ENCODE data around the gene ZNF740. TPM values are rescaled to one million over a fixed set of nuclear protein-coding genes. Genes with fewer than 3 reads are reported as not detected.

ZNF740 gene
- total and polyA plus RNA-seq, 2 of the 4 experiments (the other 2 are of a cell fraction): 13.1 to 14.0 TPM

DNA sequence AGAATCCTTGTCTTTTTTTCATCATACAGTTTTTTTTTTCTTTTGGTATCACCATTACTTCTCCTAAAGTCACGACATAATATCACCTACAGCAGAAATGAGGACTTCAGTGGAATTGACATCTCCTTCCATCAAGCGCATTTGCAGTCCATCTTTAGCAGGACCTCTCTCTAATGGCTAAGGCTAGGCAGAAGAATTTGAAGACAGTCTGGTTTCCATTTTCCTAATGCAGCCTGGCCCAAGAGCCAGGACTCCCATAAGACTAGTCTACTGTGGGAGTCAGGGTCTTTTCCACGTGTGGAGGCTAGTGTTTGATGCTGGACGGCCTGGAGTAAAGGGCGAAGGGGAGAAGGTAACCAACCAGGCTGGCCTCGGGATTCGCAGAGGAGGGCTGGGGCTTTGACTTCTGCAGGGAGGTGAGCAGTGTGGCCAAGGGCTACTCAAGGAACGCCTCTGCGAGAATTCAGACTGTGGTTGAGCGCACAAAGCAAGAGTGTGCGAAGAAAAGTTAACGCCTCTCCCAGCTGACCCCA is 769 bp upstream of the ZNF740 start (continued):
- TF ChIP-seq FOS (IDR thresholded peaks at IDR 0.05; ENCODE audit: low read depth, low read length): no peak

DNA sequence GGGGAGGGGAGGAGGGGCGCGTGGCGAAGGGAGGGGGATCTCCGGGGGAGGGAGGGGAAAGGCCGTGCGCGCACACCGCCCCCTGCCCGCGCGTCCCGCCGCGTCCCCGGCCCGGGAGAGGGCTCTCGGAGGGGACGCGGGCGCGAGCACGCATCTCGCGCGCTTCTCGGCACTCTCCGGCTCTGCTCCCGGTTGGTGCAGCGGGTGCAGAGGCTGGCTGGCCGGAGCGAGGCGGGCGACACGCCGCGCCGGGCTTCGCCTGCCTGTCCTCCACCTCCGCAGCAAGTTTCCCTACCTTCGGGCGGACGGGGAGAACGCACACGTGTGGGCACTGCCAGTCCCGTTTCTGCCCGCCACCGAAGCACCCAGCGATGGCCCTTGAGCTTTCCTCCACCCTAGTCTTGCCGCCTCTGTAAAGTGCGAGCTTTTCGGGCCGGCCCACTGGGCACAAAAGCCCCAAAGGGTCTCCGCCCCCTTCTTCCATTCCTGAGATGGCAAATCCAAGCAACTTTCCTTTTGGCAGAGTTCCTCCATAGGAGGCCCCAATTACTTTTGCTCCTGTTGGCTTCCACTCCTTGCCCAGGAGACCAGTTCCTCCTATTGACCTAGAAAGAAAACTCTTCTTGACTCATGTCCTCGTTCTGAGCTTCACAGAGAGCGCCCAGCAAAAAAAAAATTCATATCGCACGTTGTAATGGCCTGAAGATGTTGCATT is 566 bp downstream of the ZNF740 start:
- H3K36me3 ChIP-seq (ENCODE audit: control insufficient read depth, insufficient read depth, low read length): peaks cover 26% of the 10 kb centered on the region
- H3K4ac ChIP-seq (ENCODE audit: low read depth, low read length): peak overlapping the region; percentile 81
- in situ Hi-C loops (cut with MboI; ENCODE audit: low sequenced_read_pairs) (no loop called here), intact Hi-C loops (cut with micrococcal nuclease) (loop anchor here (2.0 kb wide), 2 partner anchors 82 to 102 kb away; partner anchors contain the start of gene SPRYD3), dilution Hi-C loops (cut with HindIII; ENCODE audit: low sequenced_read_pairs, unreplicated experiment) (no loop called here)
- no peak overlapping the region for H2BK15ac ChIP-seq (ENCODE audit: low read depth, low read length)
- H4K20me1 ChIP-seq (ENCODE audit: insufficient read depth, low read length): peaks cover 21% of the 10 kb centered on the region; the same call in 1 of the 2 replicates
- peaks cover 17% of the 10 kb centered on the region for H3K4me1 ChIP-seq (ENCODE audit: control insufficient read depth, insufficient read depth, low read length)
- H2AK9ac ChIP-seq (replicated peaks; ENCODE audit: low read depth, low read length, poor library complexity): peak overlapping the region; percentile 75
- H2AK5ac ChIP-seq (ENCODE audit: low read depth, low read length): peak overlapping the region; percentile 64
- DNase-seq: peak; percentile 71
- peak overlapping the region; percentile 82 for H3K14ac ChIP-seq (replicated peaks; ENCODE audit: low read depth, low read length)
- H3K9ac ChIP-seq (ENCODE audit: low read depth, low read length): peak overlapping the region; percentile 76
- H2AFZ ChIP-seq (replicated peaks; ENCODE audit: low read length, poor library complexity): peak overlapping the region; percentile 99
- H3K18ac ChIP-seq (ENCODE audit: low read depth, low read length): peak overlapping the region; percentile 78; the same call in 1 of the 2 replicates
- WGBS, 2 experiments (ENCODE audit: extremely low coverage in 2 of 2, insufficient read length in 1 of 2): 1% methylated on average over 31 of the region's 57 CpGs; no CpG with 5 or more reads in 1 of the 2 experiments
- H2BK5ac ChIP-seq (ENCODE audit: low read depth, low read length, poor library complexity, severe bottlenecking): peak overlapping the region; percentile 93
- POLR2A ChIA-PET (ENCODE audit: unreplicated experiment): interaction anchor here (0.7 to 1.3 kb wide), 4 partner anchors 21 to 1878 kb away, joined by 3 to 4 read pairs (median 3); partner anchors contain the start of gene SPRYD3
- CTCF ChIA-PET: interaction anchor here (0.6 to 2.3 kb wide), 3 partner anchors 16 to 1188 kb away, joined by 3 to 10 read pairs (median 3); partner anchors contain the start of gene AAAS
- peak overlapping the region; percentile 28 for H4K5ac ChIP-seq (ENCODE audit: low read depth, low read length)
- H3K23ac ChIP-seq (ENCODE audit: low read depth, low read length): peak overlapping the region; percentile 86
- H3K27ac ChIP-seq (ENCODE audit: insufficient read depth, low read length): peak overlapping the region; percentile 87
- H3K27me3 ChIP-seq (ENCODE audit: control insufficient read depth, insufficient read depth, low read length): no peaks in the 10 kb centered on the region
- H3K4me3 ChIP-seq (ENCODE audit: insufficient read depth, low read depth, low read length): peak overlapping the region; percentile 75
- H4K8ac ChIP-seq (ENCODE audit: low read depth in 2 of 2, low read length in 2 of 2): peak overlapping the region; percentile 7 to 53
- BruUV-seq (replicated peaks): no TSS peak
- H3K79me1 ChIP-seq (ENCODE audit: low read depth in 1 of 2, low read length in 2 of 2): peaks cover 34 to 63% of the 10 kb centered on the region in 2 experiments
- H3K56ac ChIP-seq (ENCODE audit: extremely low read depth, insufficient read depth, low read length): peak overlapping the region; percentile 60
- peak overlapping the region; percentile 45 for H4K91ac ChIP-seq (ENCODE audit: insufficient read depth, low read depth, low read length)
- no peak overlapping the region for H2BK20ac ChIP-seq (ENCODE audit: low read depth, low read length)
- H3K9me3 ChIP-seq (ENCODE audit: control insufficient read depth, insufficient read depth, low read length): no peaks in the 10 kb centered on the region
- peak; percentile 69 for ATAC-seq (ENCODE audit: low read depth)
- H3K4me2 ChIP-seq (ENCODE audit: low read depth, low read length): peak overlapping the region; percentile 94
- H3K9me1 ChIP-seq (ENCODE audit: insufficient read depth, low read length): peaks cover 12% of the 10 kb centered on the region
- no peak overlapping the region for H2BK120ac ChIP-seq (ENCODE audit: low read depth, low read length)
- TF ChIP-seq RFX5 (IDR thresholded peaks at IDR 0.05; ENCODE audit: low read depth, low read length) (no peak), FOS (IDR thresholded peaks at IDR 0.05; ENCODE audit: low read depth, low read length) (no peak), MXI1 (IDR thresholded peaks at IDR 0.05; ENCODE audit: borderline replicate concordance, low read depth, low read length) (peak; percentile 68; the same call in 1 of the 2 replicates), RAD21 (IDR thresholded peaks at IDR 0.05; ENCODE audit: low read length) (no peak), CEBPB (IDR thresholded peaks at IDR 0.05; ENCODE audit: low read depth, low read length) (no peak), NFE2L2 (IDR thresholded peaks at IDR 0.05; ENCODE audit: low read depth, low read length) (no peak), RCOR1 (IDR thresholded peaks at IDR 0.05; ENCODE audit: insufficient replicate concordance, low read length) (no peak), MAZ (IDR thresholded peaks at IDR 0.05; ENCODE audit: borderline replicate concordance, low read depth, low read length) (no peak)
- TF ChIP-seq, protein P1, sequence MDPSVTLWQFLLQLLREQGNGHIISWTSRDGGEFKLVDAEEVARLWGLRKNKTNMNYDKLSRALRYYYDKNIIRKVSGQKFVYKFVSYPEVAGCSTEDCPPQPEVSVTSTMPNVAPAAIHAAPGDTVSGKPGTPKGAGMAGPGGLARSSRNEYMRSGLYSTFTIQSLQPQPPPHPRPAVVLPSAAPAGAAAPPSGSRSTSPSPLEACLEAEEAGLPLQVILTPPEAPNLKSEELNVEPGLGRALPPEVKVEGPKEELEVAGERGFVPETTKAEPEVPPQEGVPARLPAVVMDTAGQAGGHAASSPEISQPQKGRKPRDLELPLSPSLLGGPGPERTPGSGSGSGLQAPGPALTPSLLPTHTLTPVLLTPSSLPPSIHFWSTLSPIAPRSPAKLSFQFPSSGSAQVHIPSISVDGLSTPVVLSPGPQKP (IDR thresholded peaks at IDR 0.05; ENCODE audit: borderline replicate concordance, low read depth, low read length): no peak
- TF ChIP-seq, protein P2, sequence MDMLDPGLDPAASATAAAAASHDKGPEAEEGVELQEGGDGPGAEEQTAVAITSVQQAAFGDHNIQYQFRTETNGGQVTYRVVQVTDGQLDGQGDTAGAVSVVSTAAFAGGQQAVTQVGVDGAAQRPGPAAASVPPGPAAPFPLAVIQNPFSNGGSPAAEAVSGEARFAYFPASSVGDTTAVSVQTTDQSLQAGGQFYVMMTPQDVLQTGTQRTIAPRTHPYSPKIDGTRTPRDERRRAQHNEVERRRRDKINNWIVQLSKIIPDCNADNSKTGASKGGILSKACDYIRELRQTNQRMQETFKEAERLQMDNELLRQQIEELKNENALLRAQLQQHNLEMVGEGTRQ (IDR thresholded peaks at IDR 0.05; ENCODE audit: low read depth, low read length): no peak
